Measurements from ENCODE around the gene VLDLR.

VLDLR gene

GRCh38 chr9:2599896-2600295 is 21.7 kb upstream of the VLDLR start:
- Histone ChIP-seq H2BK5ac (ENCODE audit: low read length) (no peak overlapping the region), H2AK5ac (ENCODE audit: low read depth, low read length) (no peak overlapping the region), H4K8ac (ENCODE audit: low read depth, low read length) (no peak overlapping the region), H3K4me2 (ENCODE audit: insufficient read depth, low read length, poor library complexity, severe bottlenecking) (no peak overlapping the region), H3K18ac (ENCODE audit: low read length) (no peak overlapping the region), H3K4ac (ENCODE audit: low read length) (no peak overlapping the region), H4K91ac (ENCODE audit: low read depth, low read length, poor library complexity) (no peak overlapping the region), H3K9ac (ENCODE audit: low read depth, low read length, poor library complexity) (no peak overlapping the region), H3K27me3 (ENCODE audit: control insufficient read depth in 3 of 3, insufficient read depth in 3 of 3, low read depth in 1 of 3, low read length in 3 of 3) (no peaks in the 10 kb centered on the region), H3K4me1 (ENCODE audit: control insufficient read depth in 2 of 2, insufficient read depth in 1 of 2, low read depth in 1 of 2, low read length in 2 of 2) (no peaks in the 10 kb centered on the region), H3K27ac (replicated peaks; ENCODE audit: low read length) (no peak overlapping the region), H2BK15ac (ENCODE audit: low read length) (no peak overlapping the region), H3K79me1 (ENCODE audit: low read depth, low read length) (no peaks in the 10 kb centered on the region), H3K14ac (ENCODE audit: low read length) (no peak overlapping the region), H3K36me3 (replicated peaks in 1 of 2; ENCODE audit: control insufficient read depth in 2 of 2, insufficient read depth in 2 of 2, low read length in 2 of 2) (no peaks in the 10 kb centered on the region), H2AFZ (ENCODE audit: low read length) (no peak overlapping the region), H3K23ac (ENCODE audit: low read depth, low read length, poor library complexity) (no peak overlapping the region), H3K9me3 (replicated peaks in 1 of 2; ENCODE audit: control insufficient read depth in 2 of 2, insufficient read depth in 1 of 2, low read depth in 1 of 2, low read length in 2 of 2) (no peaks in the 10 kb centered on the region), H2BK120ac (ENCODE audit: low read depth, low read length) (no peak overlapping the region), H2BK12ac (ENCODE audit: low read length) (no peak overlapping the region), H3K4me3 (ENCODE audit: low read length in 2 of 2) (no peak overlapping the region)
- no peak for DNase-seq (ENCODE audit: low spot score)
- no CpG with 5 or more reads among the region's 2 CpGs for WGBS, 2 donors (ENCODE audit: extremely low coverage in 2 of 2, insufficient read length in 2 of 2, insufficient replicate concordance in 1 of 2)

- DNase-seq (ENCODE audit: low spot score): no peak
- Histone ChIP-seq H3K36me3 (replicated peaks in 1 of 2; ENCODE audit: control insufficient read depth in 2 of 2, insufficient read depth in 2 of 2, low read length in 2 of 2) (no peaks in the 10 kb centered on the region), H3K4me2 (ENCODE audit: insufficient read depth, low read length, poor library complexity, severe bottlenecking) (no peak overlapping the region)
These were observed 21.3 kb upstream of the VLDLR start for GRCh38 chr9:2600307-2600706.

GRCh38 chr9:2601785-2602378 is 19.7 kb upstream of the VLDLR start:
- no peak overlapping the region for H2BK12ac ChIP-seq (ENCODE audit: low read length)
- no peak overlapping the region for H2AFZ ChIP-seq (ENCODE audit: low read length)
- no peak for DNase-seq (ENCODE audit: low spot score)
- no peak overlapping the region for H3K4me2 ChIP-seq (ENCODE audit: insufficient read depth, low read length, poor library complexity, severe bottlenecking)
- H2BK5ac ChIP-seq (ENCODE audit: low read length): no peak overlapping the region
- no peak overlapping the region for H3K4ac ChIP-seq (ENCODE audit: low read length)
- H3K9me3 ChIP-seq (replicated peaks in 1 of 2; ENCODE audit: control insufficient read depth in 2 of 2, insufficient read depth in 1 of 2, low read depth in 1 of 2, low read length in 2 of 2): no peaks in the 10 kb centered on the region
- no peak overlapping the region for H3K18ac ChIP-seq (ENCODE audit: low read length)
- no peak overlapping the region for H2AK5ac ChIP-seq (ENCODE audit: low read depth, low read length)
- no peaks in the 10 kb centered on the region for H3K36me3 ChIP-seq (replicated peaks in 1 of 2; ENCODE audit: control insufficient read depth in 2 of 2, insufficient read depth in 2 of 2, low read length in 2 of 2)
- H3K79me1 ChIP-seq (ENCODE audit: low read depth, low read length): no peaks in the 10 kb centered on the region
- H2BK15ac ChIP-seq (ENCODE audit: low read length): no peak overlapping the region
- H3K4me1 ChIP-seq (ENCODE audit: control insufficient read depth in 2 of 2, insufficient read depth in 1 of 2, low read depth in 1 of 2, low read length in 2 of 2): no peaks in the 10 kb centered on the region
- no peak overlapping the region for H4K91ac ChIP-seq (ENCODE audit: low read depth, low read length, poor library complexity)
- no CpG with 5 or more reads among the region's 3 CpGs for WGBS, 2 donors (ENCODE audit: extremely low coverage in 2 of 2, insufficient read length in 2 of 2, insufficient replicate concordance in 1 of 2)
- H3K27me3 ChIP-seq (ENCODE audit: control insufficient read depth in 3 of 3, insufficient read depth in 3 of 3, low read depth in 1 of 3, low read length in 3 of 3): no peaks in the 10 kb centered on the region
- no peak overlapping the region for H3K14ac ChIP-seq (ENCODE audit: low read length)
- H2BK120ac ChIP-seq (ENCODE audit: low read depth, low read length): no peak overlapping the region
- no peak overlapping the region for H3K27ac ChIP-seq (replicated peaks; ENCODE audit: low read length)
- H3K23ac ChIP-seq (ENCODE audit: low read depth, low read length, poor library complexity): no peak overlapping the region
- no peak overlapping the region for H3K9ac ChIP-seq (ENCODE audit: low read depth, low read length, poor library complexity)
- H3K4me3 ChIP-seq (ENCODE audit: low read length in 2 of 2): no peak overlapping the region
- H4K8ac ChIP-seq (ENCODE audit: low read depth, low read length): no peak overlapping the region

More at GRCh38 chr9:2600307-2600706, 21.3 kb upstream of the VLDLR start:
- Histone ChIP-seq H2BK15ac (ENCODE audit: low read length) (no peak overlapping the region), H3K27me3 (ENCODE audit: control insufficient read depth in 3 of 3, insufficient read depth in 3 of 3, low read depth in 1 of 3, low read length in 3 of 3) (no peaks in the 10 kb centered on the region), H2AK5ac (ENCODE audit: low read depth, low read length) (no peak overlapping the region), H2BK5ac (ENCODE audit: low read length) (no peak overlapping the region), H3K4me3 (ENCODE audit: low read length in 2 of 2) (no peak overlapping the region), H3K79me1 (ENCODE audit: low read depth, low read length) (no peaks in the 10 kb centered on the region), H3K9ac (ENCODE audit: low read depth, low read length, poor library complexity) (no peak overlapping the region), H2BK120ac (ENCODE audit: low read depth, low read length) (no peak overlapping the region), H3K4ac (ENCODE audit: low read length) (no peak overlapping the region), H4K8ac (ENCODE audit: low read depth, low read length) (no peak overlapping the region), H3K9me3 (replicated peaks in 1 of 2; ENCODE audit: control insufficient read depth in 2 of 2, insufficient read depth in 1 of 2, low read depth in 1 of 2, low read length in 2 of 2) (no peaks in the 10 kb centered on the region), H2AFZ (ENCODE audit: low read length) (no peak overlapping the region), H4K91ac (ENCODE audit: low read depth, low read length, poor library complexity) (no peak overlapping the region), H3K4me1 (ENCODE audit: control insufficient read depth in 2 of 2, insufficient read depth in 1 of 2, low read depth in 1 of 2, low read length in 2 of 2) (no peaks in the 10 kb centered on the region), H3K18ac (ENCODE audit: low read length) (no peak overlapping the region), H3K14ac (ENCODE audit: low read length) (no peak overlapping the region), H2BK12ac (ENCODE audit: low read length) (no peak overlapping the region), H3K23ac (ENCODE audit: low read depth, low read length, poor library complexity) (no peak overlapping the region), H3K27ac (replicated peaks; ENCODE audit: low read length) (no peak overlapping the region)
- no CpG with 5 or more reads among the region's 2 CpGs for WGBS, 2 donors (ENCODE audit: extremely low coverage in 2 of 2, insufficient read length in 2 of 2, insufficient replicate concordance in 1 of 2)

- H3K9ac ChIP-seq (ENCODE audit: low read depth, low read length, poor library complexity): no peak overlapping the region
- H3K79me1 ChIP-seq (ENCODE audit: low read depth, low read length): no peaks in the 10 kb centered on the region
- H3K4me2 ChIP-seq (ENCODE audit: insufficient read depth, low read length, poor library complexity, severe bottlenecking): no peak overlapping the region
- no peak overlapping the region for H4K91ac ChIP-seq (ENCODE audit: low read depth, low read length, poor library complexity)
- no peak overlapping the region for H3K18ac ChIP-seq (ENCODE audit: low read length)
- no peak overlapping the region for H2AK5ac ChIP-seq (ENCODE audit: low read depth, low read length)
- H3K23ac ChIP-seq (ENCODE audit: low read depth, low read length, poor library complexity): no peak overlapping the region
- H3K27me3 ChIP-seq (ENCODE audit: control insufficient read depth in 3 of 3, insufficient read depth in 3 of 3, low read depth in 1 of 3, low read length in 3 of 3): no peaks in the 10 kb centered on the region
- H2BK12ac ChIP-seq (ENCODE audit: low read length): no peak overlapping the region
- H3K4ac ChIP-seq (ENCODE audit: low read length): no peak overlapping the region
- no peak overlapping the region for H2BK15ac ChIP-seq (ENCODE audit: low read length)
- no peak overlapping the region for H2AFZ ChIP-seq (ENCODE audit: low read length)
- H3K27ac ChIP-seq (replicated peaks; ENCODE audit: low read length): no peak overlapping the region
- no peak for DNase-seq (ENCODE audit: low spot score)
- H4K8ac ChIP-seq (ENCODE audit: low read depth, low read length): no peak overlapping the region
- whole genome bisulfite sequencing, 2 donors (ENCODE audit: extremely low coverage in 2 of 2, insufficient read length in 2 of 2, insufficient replicate concordance in 1 of 2): no CpG with 5 or more reads among the region's 4 CpGs
- no peaks in the 10 kb centered on the region for H3K9me3 ChIP-seq (replicated peaks in 1 of 2; ENCODE audit: control insufficient read depth in 2 of 2, insufficient read depth in 1 of 2, low read depth in 1 of 2, low read length in 2 of 2)
- no peak overlapping the region for H3K4me3 ChIP-seq (ENCODE audit: low read length in 2 of 2)
- no peak overlapping the region for H2BK5ac ChIP-seq (ENCODE audit: low read length)
- H3K14ac ChIP-seq (ENCODE audit: low read length): no peak overlapping the region
- H2BK120ac ChIP-seq (ENCODE audit: low read depth, low read length): no peak overlapping the region
- H3K36me3 ChIP-seq (replicated peaks in 1 of 2; ENCODE audit: control insufficient read depth in 2 of 2, insufficient read depth in 2 of 2, low read length in 2 of 2): no peaks in the 10 kb centered on the region
- H3K4me1 ChIP-seq (ENCODE audit: control insufficient read depth in 2 of 2, insufficient read depth in 1 of 2, low read depth in 1 of 2, low read length in 2 of 2): no peaks in the 10 kb centered on the region
These were observed 18.9 kb upstream of the VLDLR start for GRCh38 chr9:2602704-2603116.

Data from neuronal stem cell (in vitro differentiated cells).